HL-60 (cell line): ENCODE data around the gene FOXL2NB.

Experiments used
- GABPA ChIP-seq: IDR thresholded peaks from 2 replicates; pipeline ENCODE4 v1.6.1; 2012; ENCODE audit warnings: low read depth
- POLR2AphosphoS5 ChIP-seq: IDR thresholded peaks from 2 replicates; pipeline ENCODE4 v1.6.1; 2012; ENCODE audit warnings: low read depth
- SPI1 ChIP-seq: IDR thresholded peaks from 2 replicates; pipeline ENCODE4 v1.6.1; 2012; ENCODE audit warnings: low read depth, mild to moderate bottlenecking, borderline replicate concordance
- TF ChIP-seq, protein P1 (sequence below): IDR thresholded peaks from one replicate; pipeline ENCODE4 v1.5.1; 2011; ENCODE audit warnings: low read length, control low read depth, inconsistent platforms; ENCODE audit not compliant: insufficient read depth

DNA sequence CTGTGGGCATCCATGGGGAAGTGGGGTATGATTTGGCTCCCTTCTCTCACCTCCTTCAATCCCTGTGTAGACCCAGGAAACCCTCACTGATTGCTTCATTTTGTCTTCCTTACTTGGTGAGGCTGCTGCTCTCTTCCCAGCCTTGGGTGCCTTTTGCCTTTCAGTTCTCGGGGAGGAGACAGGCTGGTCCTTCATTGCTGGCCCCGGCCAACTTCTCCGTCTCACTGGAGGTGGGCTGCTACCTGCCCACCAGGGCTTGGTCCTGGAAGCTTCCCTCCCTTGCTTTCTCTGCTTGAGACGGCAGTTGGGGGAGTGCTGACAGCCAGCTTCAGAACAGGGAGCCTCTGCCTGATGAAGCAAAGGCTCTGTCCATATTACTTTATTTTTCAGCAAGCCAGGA is 4.7 kb upstream of the FOXL2NB start:
- TF ChIP-seq, protein P1, sequence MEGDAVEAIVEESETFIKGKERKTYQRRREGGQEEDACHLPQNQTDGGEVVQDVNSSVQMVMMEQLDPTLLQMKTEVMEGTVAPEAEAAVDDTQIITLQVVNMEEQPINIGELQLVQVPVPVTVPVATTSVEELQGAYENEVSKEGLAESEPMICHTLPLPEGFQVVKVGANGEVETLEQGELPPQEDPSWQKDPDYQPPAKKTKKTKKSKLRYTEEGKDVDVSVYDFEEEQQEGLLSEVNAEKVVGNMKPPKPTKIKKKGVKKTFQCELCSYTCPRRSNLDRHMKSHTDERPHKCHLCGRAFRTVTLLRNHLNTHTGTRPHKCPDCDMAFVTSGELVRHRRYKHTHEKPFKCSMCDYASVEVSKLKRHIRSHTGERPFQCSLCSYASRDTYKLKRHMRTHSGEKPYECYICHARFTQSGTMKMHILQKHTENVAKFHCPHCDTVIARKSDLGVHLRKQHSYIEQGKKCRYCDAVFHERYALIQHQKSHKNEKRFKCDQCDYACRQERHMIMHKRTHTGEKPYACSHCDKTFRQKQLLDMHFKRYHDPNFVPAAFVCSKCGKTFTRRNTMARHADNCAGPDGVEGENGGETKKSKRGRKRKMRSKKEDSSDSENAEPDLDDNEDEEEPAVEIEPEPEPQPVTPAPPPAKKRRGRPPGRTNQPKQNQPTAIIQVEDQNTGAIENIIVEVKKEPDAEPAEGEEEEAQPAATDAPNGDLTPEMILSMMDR = no peak
- TF ChIP-seq GABPA (no peak), POLR2AphosphoS5 (no peak), SPI1 (no peak)
